GM15510 (cell line): ENCODE results near the gene STX10.

Experiments used
- POLR2A ChIP-seq: IDR thresholded peaks from 3 replicates; pipeline ENCODE4 v1.6.1; 2011; ENCODE audit warnings: borderline replicate concordance; ENCODE audit not compliant: insufficient read length; ENCODE audit errors: extremely low read depth

Gene STX10

GRCh38 chr19:13115936-13116281 is 34.3 kb downstream of the STX10 start:
- no peak for TF ChIP-seq POLR2A

GRCh38 chr19:13112555-13112954 is 37.6 kb downstream of the STX10 start:
- no peak for TF ChIP-seq POLR2A

- no peak for TF ChIP-seq POLR2A
These were observed 40.0 kb downstream of the STX10 start for GRCh38 chr19:13110099-13110610.

- no peak for TF ChIP-seq POLR2A
These were observed 40.6 kb downstream of the STX10 start for GRCh38 chr19:13109361-13110098.

- TF ChIP-seq POLR2A: peak; percentile 27
These were observed 45.1 kb downstream of the STX10 start for GRCh38 chr19:13104848-13105711.

GRCh38 chr19:13104360-13104847 is 45.8 kb downstream of the STX10 start:
- TF ChIP-seq POLR2A: peak; percentile 63

GRCh38 chr19:13103581-13104359 is 46.4 kb downstream of the STX10 start:
- no peak for TF ChIP-seq POLR2A

- TF ChIP-seq POLR2A: peak; percentile 73
These were observed 47.3 kb downstream of the STX10 start, which contains the start of gene LYL1 for GRCh38 chr19:13102666-13103580. LYL1 (minus strand) TSS chr19:13102858; CDS start chr19:13101171, 1,687 bp downstream.

- TF ChIP-seq POLR2A: no peak
These were observed 47.8 kb downstream of the STX10 start for GRCh38 chr19:13102416-13102665.

GRCh38 chr19:13101590-13102415 is 48.4 kb downstream of the STX10 start:
- no peak for TF ChIP-seq POLR2A

- TF ChIP-seq POLR2A: no peak
These were observed 49.2 kb downstream of the STX10 start for GRCh38 chr19:13100841-13101589.

GRCh38 chr19:13100031-13100588 is 50.1 kb downstream of the STX10 start:
- no peak for TF ChIP-seq POLR2A

GRCh38 chr19:13099073-13099999 is 50.8 kb downstream of the STX10 start:
- TF ChIP-seq POLR2A: peak; percentile 51
